ENCODE data around the gene ERO1A. TPM values are rescaled to one million over a fixed set of nuclear protein-coding genes. Genes with fewer than 3 reads are reported as not detected.

Gene ERO1A
- total and polyA plus RNA-seq, 9 of the 15 experiments (the other 6 are each of a cell fraction or from before 2014, with no cell fraction given), result 11.0 to 46.2 (median 27.6) TPM

DNA sequence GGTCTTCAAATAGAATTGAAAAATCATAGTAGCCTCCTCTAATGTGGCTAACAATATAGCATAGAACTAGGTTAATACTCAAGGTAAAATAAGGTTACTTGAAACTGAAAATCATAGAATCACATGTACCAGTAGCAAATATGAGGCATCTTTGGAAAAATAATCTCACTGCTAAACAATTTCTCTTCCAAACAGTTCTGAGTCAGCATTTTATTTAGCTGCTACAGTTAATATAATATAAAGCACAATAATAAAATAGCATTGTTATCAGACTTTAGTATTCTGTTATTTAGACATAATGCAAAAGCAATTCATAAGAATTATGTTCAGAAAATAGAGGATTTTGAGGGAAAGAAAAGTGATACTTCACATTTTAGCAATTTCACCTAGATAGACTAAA lies 35.0 kb downstream of the ERO1A start (continued):
- TF ChIP-seq, protein P1, sequence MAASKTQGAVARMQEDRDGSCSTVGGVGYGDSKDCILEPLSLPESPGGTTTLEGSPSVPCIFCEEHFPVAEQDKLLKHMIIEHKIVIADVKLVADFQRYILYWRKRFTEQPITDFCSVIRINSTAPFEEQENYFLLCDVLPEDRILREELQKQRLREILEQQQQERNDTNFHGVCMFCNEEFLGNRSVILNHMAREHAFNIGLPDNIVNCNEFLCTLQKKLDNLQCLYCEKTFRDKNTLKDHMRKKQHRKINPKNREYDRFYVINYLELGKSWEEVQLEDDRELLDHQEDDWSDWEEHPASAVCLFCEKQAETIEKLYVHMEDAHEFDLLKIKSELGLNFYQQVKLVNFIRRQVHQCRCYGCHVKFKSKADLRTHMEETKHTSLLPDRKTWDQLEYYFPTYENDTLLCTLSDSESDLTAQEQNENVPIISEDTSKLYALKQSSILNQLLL (CRISPR knock-in tag; IDR thresholded peaks at IDR 0.05; ENCODE audit: borderline replicate concordance), result no peak
- TF ChIP-seq, protein P2, sequence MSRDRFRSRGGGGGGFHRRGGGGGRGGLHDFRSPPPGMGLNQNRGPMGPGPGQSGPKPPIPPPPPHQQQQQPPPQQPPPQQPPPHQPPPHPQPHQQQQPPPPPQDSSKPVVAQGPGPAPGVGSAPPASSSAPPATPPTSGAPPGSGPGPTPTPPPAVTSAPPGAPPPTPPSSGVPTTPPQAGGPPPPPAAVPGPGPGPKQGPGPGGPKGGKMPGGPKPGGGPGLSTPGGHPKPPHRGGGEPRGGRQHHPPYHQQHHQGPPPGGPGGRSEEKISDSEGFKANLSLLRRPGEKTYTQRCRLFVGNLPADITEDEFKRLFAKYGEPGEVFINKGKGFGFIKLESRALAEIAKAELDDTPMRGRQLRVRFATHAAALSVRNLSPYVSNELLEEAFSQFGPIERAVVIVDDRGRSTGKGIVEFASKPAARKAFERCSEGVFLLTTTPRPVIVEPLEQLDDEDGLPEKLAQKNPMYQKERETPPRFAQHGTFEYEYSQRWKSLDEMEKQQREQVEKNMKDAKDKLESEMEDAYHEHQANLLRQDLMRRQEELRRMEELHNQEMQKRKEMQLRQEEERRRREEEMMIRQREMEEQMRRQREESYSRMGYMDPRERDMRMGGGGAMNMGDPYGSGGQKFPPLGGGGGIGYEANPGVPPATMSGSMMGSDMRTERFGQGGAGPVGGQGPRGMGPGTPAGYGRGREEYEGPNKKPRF (IDR thresholded peaks at IDR 0.05; ENCODE audit: low read depth, low read length), result no peak
- no peak for TF ChIP-seq CGGBP1 (CRISPR knock-in tag; IDR thresholded peaks at IDR 0.05)
- TF ChIP-seq CBFA2T2 (conservative IDR thresholded peaks at IDR 0.05), result no peak
- no peak for TF ChIP-seq ZNF146 (CRISPR knock-in tag; IDR thresholded peaks at IDR 0.05; ENCODE audit: unreplicated experiment)
- no peak for TF ChIP-seq ZNF184 (CRISPR knock-in tag; IDR thresholded peaks at IDR 0.05)
- TF ChIP-seq MAFK (IDR thresholded peaks at IDR 0.05; ENCODE audit: low read length), result peak; percentile 73

- no peak for DNase-seq (ENCODE audit: extremely low read depth in 1 of 4, low spot score in 3 of 4)
- H3K79me2 ChIP-seq (ENCODE audit: control insufficient read depth, insufficient read depth, low read length), result no peaks in the 10 kb centered on the region
- H3K27ac ChIP-seq (ENCODE audit: extremely low read depth, low read depth, low read length), result no peak overlapping the region
- H3K9me1 ChIP-seq (ENCODE audit: control insufficient read depth, insufficient read depth, low read length), result no peaks in the 10 kb centered on the region
- ChIA-PET CTCF (ENCODE audit: low intra/inter-chr PET ratio) (no interaction called here), POLR2A (no interaction called here)
- H3K9me3 ChIP-seq (replicated peaks; ENCODE audit: control insufficient read depth, insufficient read depth, low read depth, low read length), result no peaks in the 10 kb centered on the region
- no peaks in the 10 kb centered on the region for H3K4me1 ChIP-seq (replicated peaks in 1 of 2; ENCODE audit: control insufficient read depth in 2 of 2, insufficient read depth in 2 of 2, low read length in 2 of 2)
- BruUV-seq (replicated peaks), result no TSS peak
- H2AFZ ChIP-seq (ENCODE audit: low read depth, low read length), result no peak overlapping the region
- no peak overlapping the region for H3K4me3 ChIP-seq
- no peaks in the 10 kb centered on the region for H3K27me3 ChIP-seq (ENCODE audit: control insufficient read depth in 2 of 2, insufficient read depth in 2 of 2, low read length in 2 of 2)
- no peaks in the 10 kb centered on the region for H4K20me1 ChIP-seq (replicated peaks; ENCODE audit: control insufficient read depth, insufficient read depth, low read length)
- peaks cover 21% of the 10 kb centered on the region; the same call in 2 of the 3 replicates for H3K36me3 ChIP-seq (ENCODE audit: control insufficient read depth, insufficient read depth, low read length)
- FAIRE-seq, result no peak
- intact Hi-C loops (cut with micrococcal nuclease), result no loop called here
- no peak overlapping the region for H3K4me2 ChIP-seq (ENCODE audit: insufficient read depth, low read length)
- in situ Hi-C loops (cut with MboI), result no loop called here
- H3K9ac ChIP-seq (ENCODE audit: insufficient read depth in 1 of 2, low read depth in 2 of 2, low read length in 2 of 2), result no peak overlapping the region
- ATAC-seq, result no peak
- TF ChIP-seq RFX1 (IDR thresholded peaks at IDR 0.05) (peak; percentile 53), MYC (IDR thresholded peaks at IDR 0.05; ENCODE audit: low read depth, low read length) (no peak), MYC (CRISPR knock-in tag; IDR thresholded peaks at IDR 0.05; ENCODE audit: borderline replicate concordance, low read depth) (no peak), DMBX1 (CRISPR knock-in tag; IDR thresholded peaks at IDR 0.05; ENCODE audit: borderline replicate concordance) (no peak), BACH1 (tag; IDR thresholded peaks at IDR 0.05) (no peak), HDAC2 (IDR thresholded peaks at IDR 0.05) (no peak)
Measured at GRCh38 chr14:52656905-52657304, 38.5 kb downstream of the ERO1A start.

Measured in K562 (cell line).